Measurements from ENCODE around the gene MKLN1.
"Not testable (repeated sequence)": the region's sequence is repeated elsewhere in the genome, so short reads cannot be mapped to it uniquely, and the experiment has no call there.

The MKLN1 gene

DNA sequence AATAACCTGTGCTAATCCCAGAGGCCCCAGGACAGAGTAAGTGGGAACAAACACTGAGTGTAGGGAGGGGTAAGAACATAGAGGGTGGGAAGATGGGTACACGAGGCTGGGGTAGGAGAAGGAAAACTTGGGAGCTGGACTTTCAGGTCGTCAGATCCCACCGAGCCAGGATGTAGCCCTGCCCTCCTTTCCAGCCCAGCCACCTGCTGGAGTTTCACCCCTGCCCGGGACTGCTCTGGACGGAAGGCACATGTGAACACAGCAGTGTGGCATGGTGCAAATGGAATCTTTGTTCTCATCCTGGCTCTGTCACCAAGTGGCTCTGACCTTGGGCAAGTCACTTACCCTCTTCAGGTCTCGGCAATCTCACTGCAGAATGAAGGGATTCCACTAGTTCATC, 176.0 kb downstream of the MKLN1 start:
- no peak for DNase-seq

- no peak for DNase-seq
These were observed 176.7 kb downstream of the MKLN1 start for GRCh38 chr7:131504157-131504899.

GRCh38 chr7:131505037-131505620, 177.5 kb downstream of the MKLN1 start:
- not testable (repeated sequence) for DNase-seq

GRCh38 chr7:131505636-131506557, 178.2 kb downstream of the MKLN1 start:
- DNase-seq, result no peak

- DNase-seq, result no peak
These were observed 178.9 kb downstream of the MKLN1 start for GRCh38 chr7:131506597-131506996.

DNA sequence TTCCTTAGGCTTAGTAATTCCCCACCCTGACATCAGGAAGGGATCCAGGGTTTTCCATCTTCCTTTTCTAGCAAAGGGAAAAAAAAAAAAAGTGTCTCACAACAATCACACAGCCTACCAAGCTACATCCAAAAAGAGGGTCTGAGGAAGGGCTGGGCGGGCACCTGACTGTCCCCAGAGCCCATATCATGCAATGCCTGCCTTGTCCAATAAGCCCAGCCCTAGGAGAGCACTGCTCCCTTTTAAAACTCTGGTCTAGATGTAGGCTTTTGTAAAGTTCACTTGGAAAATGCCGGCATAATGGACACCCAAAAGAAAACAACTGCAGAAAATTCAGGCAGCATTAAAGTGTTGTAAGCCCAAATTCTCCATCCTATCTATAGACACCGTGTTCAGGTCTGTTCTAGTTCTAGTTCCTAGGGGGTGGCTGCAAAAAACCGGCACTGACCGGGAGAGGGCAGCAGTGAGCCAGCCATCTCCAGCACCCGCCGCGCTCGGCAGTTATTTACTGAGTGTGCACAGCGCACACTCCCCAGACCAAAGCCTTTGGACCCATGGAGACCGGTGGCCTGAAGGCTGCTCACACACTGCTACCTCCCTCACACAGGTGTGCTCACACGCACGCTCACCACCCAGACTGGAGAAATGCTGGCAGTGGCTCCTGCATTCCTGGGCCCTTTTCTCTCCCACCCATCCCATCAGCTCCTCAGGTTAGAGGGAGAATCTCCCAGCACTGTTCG, 180.1 kb downstream of the MKLN1 start:
- peak; percentile 67 to 76 for DNase-seq

- DNase-seq, result no peak
These were observed 181.2 kb downstream of the MKLN1 start for GRCh38 chr7:131508754-131509486.

DNA sequence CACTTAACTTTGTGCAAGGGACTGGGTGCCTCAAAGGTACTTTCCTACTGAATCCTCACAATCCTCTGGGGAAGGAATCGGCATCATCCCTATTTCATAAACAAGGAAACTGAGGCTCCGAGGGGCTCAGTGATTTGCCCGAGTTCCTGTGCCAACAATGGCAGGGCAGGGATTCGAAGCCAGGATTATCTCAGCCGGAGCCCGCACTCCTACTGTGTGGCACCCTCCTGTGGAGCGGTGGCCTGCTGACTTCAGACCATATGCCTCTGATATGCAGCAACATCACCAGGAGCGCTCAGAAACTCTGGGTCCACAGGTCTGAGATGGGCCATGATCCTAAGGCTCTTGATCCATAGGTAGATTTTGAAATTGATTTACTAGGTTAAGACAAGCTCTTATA, 182.1 kb downstream of the MKLN1 start:
- no peak for DNase-seq

GRCh38 chr7:131511071-131511470, 183.4 kb downstream of the MKLN1 start:
- no peak for DNase-seq

DNA sequence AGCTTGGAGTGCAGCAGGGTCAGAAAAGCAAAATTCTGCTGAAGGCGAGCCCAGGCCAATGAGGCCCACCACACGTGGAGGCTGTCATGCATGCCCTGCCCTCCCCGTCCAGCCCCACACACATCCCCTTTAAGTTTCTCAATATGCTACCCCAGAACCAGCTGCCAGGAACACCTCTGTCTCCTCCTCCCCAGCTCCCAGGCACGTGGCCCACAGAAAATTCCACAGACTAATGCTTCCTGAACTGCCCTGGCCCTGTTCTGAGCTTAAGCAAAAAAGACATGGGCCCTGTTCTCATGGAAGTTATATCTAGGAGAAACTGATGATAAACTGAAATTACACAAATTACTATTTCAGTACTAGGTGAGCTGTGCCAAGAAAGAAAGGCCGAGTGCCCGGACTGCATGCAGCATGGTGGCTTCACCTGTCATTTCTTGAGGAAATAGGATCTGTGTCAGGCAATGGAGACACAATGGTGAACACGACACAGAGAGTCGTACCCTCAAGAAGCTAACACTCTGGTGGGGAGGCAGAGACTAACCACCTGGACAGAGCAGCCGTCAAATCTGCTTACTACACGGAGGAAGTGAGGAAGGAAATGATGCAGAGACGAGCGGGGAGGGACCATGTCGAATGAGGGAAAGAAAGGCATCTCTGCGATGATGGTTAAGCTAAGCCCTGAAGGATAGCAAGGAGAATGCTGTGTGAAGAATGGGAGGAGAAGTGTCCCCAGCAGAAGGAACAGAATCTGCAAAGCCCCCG, 184.3 kb downstream of the MKLN1 start:
- no peak for DNase-seq

- DNase-seq, result peak; percentile 64 to 79
These were observed 185.8 kb downstream of the MKLN1 start for GRCh38 chr7:131513245-131514061.

DNA sequence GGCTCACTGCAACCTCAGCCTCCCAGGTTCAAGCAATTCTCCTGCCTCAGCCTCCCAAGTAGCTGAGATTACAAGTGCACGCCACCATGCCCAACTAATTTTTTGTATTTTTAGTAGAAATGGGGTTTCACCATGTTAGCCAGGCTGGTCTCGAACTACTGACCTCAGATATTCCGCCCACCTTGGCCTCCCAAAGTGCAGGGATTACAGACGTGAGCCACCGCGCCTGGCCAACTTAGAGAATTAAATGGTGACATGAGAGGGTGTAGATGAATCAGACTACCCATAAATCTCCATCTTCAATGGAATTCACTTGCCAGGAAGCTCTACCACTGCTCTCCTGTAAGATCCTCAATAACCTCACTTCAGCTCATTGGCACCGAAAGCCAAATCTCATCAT, 187.8 kb downstream of the MKLN1 start:
- not testable (repeated sequence) for DNase-seq

DNA sequence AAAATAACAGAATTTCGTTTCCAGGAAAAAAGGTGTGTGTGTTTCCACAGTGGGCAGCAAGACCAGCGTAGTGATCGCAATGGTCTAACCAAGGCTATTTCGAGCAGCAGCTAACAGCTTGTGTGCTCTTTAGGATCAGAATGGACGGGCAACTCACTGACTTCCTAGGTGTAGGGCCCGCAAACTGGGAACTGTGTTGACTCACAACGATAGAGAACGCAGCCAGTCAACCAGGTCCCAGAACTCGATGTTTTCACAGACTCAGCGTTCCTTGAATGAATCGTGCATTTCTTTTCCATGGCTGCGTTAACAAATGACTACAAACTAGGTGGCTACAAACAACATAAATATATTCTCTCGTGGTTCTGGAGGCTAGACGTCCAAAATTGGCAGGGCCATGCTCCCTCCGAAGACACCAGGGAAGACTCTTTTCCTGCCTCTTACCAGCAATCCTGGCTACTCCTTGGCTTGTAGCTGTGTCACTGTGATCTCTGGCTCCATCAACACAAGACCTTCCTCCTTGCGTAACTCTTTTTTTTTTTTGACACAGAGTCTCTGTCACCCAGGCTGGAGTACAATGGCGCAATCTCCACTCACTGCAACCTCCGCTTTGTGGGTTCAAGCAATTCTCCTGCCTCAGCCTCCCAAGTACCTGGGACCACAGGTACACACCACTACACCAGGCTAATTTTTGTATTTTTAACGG, 189.7 kb downstream of the MKLN1 start:
- DNase-seq, result no peak

GRCh38 chr7:131518626-131519025, 190.9 kb downstream of the MKLN1 start:
- no peak for DNase-seq

- no peak for DNase-seq
These were observed 194.0 kb downstream of the MKLN1 start for GRCh38 chr7:131521651-131522163.

GRCh38 chr7:131522325-131522930, 194.8 kb downstream of the MKLN1 start:
- DNase-seq, result no peak

GRCh38 chr7:131524115-131524514, 196.4 kb downstream of the MKLN1 start:
- DNase-seq, result no peak

DNA sequence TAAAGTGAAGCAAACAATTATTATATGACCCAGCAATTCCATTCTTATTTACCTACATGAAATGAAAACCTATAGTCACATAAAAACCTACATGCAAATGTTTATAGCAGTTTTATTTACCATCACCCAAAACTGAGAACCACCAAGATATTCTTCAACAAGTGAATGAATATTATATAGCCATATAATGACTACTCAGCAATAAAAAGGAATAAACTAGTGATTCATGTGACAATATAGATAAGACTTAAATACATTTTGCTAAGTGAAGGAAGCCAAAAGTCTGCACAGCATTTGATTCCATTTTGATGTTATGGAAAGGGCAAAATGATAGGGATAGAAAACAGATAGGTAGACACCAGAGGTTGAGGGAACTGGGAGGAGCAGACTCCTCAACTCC, 197.0 kb downstream of the MKLN1 start:
- DNase-seq, result no peak

- no peak for DNase-seq
These were observed 198.1 kb downstream of the MKLN1 start for GRCh38 chr7:131525820-131526219.

Measured in NCI-H187 (cell line).